RKO (cell line): Measurements from ENCODE around the gene CHM.
"Not testable (repeated sequence)": the region's sequence is repeated elsewhere in the genome, so short reads cannot be mapped to it uniquely, and the experiment has no call there.

Experiments used
- DNase-seq: peaks from one replicate; pipeline ENCODE4 v3.0.0-alpha.2; 2016; ENCODE audit warnings: low spot score

The CHM gene

GRCh38 chrX:86047174-86047935 is at the start of gene CHM:
Gene CHM, minus strand, starts transcription at chrX:86047558. Its CDS starts 26 bp downstream, at chrX:86047532.
- peak; percentile 86 for DNase-seq

GRCh38 chrX:86078650-86079049 is 31.3 kb upstream of the CHM start:
- DNase-seq: no peak

- peak; percentile 32 for DNase-seq
Measured at GRCh38 chrX:86066998-86067397, 19.6 kb upstream of the CHM start.

- DNase-seq: no peak
Measured at GRCh38 chrX:86061407-86061806, 14.0 kb upstream of the CHM start.

GRCh38 chrX:86051741-86052140 is 4.4 kb upstream of the CHM start:
- DNase-seq: no peak

- no peak for DNase-seq
Measured at GRCh38 chrX:86047936-86048280, 550 bp upstream of the CHM start.

- no peak for DNase-seq
Measured at GRCh38 chrX:86044216-86044615, 3.1 kb downstream of the CHM start.

- no peak for DNase-seq
Measured at GRCh38 chrX:86039625-86040568, 7.5 kb downstream of the CHM start.

GRCh38 chrX:86033385-86033784 is 14.0 kb downstream of the CHM start:
- no peak for DNase-seq

GRCh38 chrX:86028681-86029080 is 18.7 kb downstream of the CHM start:
- no peak for DNase-seq

- peak; percentile 4 for DNase-seq
Measured at GRCh38 chrX:86023811-86024210, 23.5 kb downstream of the CHM start.

- DNase-seq: no peak
Measured at GRCh38 chrX:86021652-86022289, 25.6 kb downstream of the CHM start.

- DNase-seq: no peak
Measured at GRCh38 chrX:86016139-86016538, 31.2 kb downstream of the CHM start.

GRCh38 chrX:86014959-86015358 is 32.4 kb downstream of the CHM start:
- DNase-seq: not testable (repeated sequence)

GRCh38 chrX:86014421-86014820 is 32.9 kb downstream of the CHM start:
- DNase-seq: no peak

GRCh38 chrX:86013792-86014191 is 33.6 kb downstream of the CHM start:
- no peak for DNase-seq

GRCh38 chrX:86012188-86012587 is 35.2 kb downstream of the CHM start:
- DNase-seq: no peak

- DNase-seq: not testable (repeated sequence)
Measured at GRCh38 chrX:86009803-86010202, 37.6 kb downstream of the CHM start.

- DNase-seq: not testable (repeated sequence)
Measured at GRCh38 chrX:86007891-86008290, 39.5 kb downstream of the CHM start.

- no peak for DNase-seq
Measured at GRCh38 chrX:86002076-86002896, 45.1 kb downstream of the CHM start.

- DNase-seq: no peak
Measured at GRCh38 chrX:85998954-85999353, 48.4 kb downstream of the CHM start.

GRCh38 chrX:85996555-85996954 is 50.8 kb downstream of the CHM start:
- DNase-seq: no peak
